ENCODE results near the gene TLE4.
A peak's percentile ranks its signal among the peaks of the same experiment; 100 is the strongest.

Gene TLE4

DNA sequence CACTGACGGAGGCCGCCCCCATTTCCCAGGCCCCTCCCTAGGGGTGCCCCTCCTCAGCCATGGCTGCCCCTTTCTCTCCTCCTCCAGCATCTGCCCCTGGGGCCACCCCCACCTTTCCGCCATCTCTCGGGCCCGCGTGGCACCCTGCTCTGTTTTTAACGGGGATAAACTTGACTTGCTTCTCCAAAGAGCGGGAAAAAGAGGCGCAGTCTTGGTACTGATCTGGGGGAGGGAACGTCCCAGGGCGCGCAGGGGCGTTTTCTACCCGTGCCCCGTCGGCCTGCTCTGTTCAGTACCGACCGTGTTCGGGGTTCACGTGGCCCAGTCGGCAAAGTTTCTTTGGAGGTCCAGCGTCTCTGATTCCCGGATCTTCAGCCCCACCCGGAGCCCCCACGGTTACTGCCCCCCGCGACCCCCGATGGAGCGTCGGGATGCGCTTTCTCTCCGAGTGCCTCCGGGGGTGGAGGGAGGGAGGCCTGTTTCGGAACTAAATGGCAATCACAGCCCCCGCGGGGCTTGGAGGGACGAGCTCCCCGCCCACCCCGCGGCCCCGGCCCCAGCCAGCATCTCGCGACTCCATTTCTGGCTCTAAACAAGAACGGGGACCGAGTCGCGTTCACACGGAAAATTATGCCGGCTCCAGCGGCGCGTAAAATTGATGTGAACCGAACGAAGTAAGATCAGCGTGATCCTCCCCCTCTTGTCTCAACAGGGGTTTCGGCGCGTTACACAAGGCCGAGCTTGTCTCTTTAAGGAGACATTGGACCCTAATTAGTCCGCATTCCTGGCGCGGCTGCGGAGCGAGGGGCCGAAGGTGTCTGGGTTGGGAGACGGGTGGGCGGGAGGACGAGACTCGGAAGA lies 1.1 kb upstream of the TLE4 start:
- DNase-seq (ENCODE audit: extremely low read depth in 1 of 2, low read depth in 1 of 2): peak in 1 of 2 donors; percentile 11

GRCh38 chr9:79572032-79572607 lies 355 bp downstream of the TLE4 start:
- no peak for DNase-seq (ENCODE audit: extremely low read depth in 1 of 2, low read depth in 1 of 2)

DNA sequence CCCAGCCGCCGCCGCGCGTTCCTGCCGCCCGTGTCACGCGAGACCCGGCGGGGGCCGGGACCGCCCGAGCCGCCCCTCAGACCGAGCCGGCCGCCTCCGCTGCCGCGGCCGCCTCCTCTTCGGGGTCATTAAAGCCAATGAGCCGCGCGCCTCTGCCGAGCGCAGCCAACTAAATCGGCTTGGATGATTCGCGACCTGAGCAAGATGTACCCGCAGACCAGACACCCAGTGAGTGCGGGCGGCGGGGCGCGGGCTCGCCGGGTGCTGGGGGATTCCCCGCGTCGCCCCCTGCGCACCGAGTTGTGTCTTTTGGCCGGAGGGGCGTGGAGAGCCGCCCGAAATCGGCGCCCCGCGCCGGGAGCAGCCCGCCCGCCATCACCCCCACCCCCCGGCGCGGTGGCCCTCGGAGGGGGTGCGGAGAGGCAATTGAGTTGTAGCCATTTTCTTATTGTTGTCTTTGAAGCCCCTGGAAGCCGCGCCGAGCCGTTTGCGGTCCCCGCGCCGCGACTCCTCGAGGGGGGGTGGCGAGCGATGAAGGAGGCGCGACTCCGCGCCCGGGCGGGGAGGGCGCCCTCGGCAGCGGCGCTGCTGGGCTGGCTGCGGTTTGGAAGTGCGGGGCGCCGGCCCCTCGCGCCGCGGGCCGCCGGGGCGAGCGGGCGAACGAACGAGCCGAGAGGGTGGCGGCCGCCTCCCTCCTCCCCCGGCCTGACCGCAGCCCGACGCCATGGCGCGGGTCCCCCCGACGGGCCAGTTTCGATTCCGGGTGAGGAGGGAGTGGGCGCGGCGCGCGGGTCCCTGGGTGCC lies 1.0 kb downstream of the TLE4 start:
- peak in 1 of 2 donors; percentile 47 for DNase-seq (ENCODE audit: extremely low read depth in 1 of 2, low read depth in 1 of 2)

GRCh38 chr9:79573412-79573923 lies 1.7 kb downstream of the TLE4 start:
- DNase-seq (ENCODE audit: extremely low read depth in 1 of 2, low read depth in 1 of 2): no peak

GRCh38 chr9:79574136-79574535 lies 2.4 kb downstream of the TLE4 start:
- no peak for DNase-seq (ENCODE audit: extremely low read depth in 1 of 2, low read depth in 1 of 2)

DNA sequence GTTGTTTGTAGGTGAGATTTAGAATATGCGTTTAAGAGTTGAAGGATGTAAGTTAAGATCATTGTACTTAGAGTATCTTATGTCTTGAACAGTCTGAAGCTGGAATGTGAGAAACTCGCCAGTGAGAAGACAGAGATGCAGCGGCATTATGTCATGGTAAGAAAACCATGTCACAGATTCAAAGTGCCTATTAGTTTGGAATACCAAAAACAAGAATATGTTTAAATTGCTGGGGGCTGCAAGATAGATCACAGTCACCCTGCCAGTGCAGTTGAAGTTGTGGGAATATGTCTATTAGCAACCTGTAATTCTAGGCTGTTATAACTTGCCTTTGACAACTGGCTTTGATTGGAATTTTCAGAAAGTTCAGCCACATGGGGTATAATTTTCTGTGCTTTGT lies 3.0 kb downstream of the TLE4 start:
- DNase-seq (ENCODE audit: extremely low read depth in 1 of 2, low read depth in 1 of 2): no peak

DNA sequence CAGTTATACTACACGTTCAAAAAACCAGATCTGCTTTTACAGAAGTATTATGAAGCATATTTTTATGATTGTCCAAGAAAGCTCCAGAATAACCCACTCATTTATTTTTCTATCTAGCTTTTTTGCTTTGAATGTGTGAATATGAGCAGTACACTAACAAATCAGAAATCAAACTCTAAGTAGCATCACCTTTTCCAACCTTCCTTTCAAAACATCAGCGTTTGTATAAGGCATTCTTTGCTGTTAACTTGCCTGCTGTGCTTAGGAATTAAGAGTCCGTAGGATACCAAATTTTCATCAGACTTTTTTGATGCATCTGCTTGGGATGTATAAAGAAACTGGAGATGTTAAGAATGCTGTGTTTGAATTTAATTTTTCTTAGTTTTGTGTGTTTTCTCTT lies 3.8 kb downstream of the TLE4 start:
- no peak for DNase-seq (ENCODE audit: extremely low read depth in 1 of 2, low read depth in 1 of 2)

DNA sequence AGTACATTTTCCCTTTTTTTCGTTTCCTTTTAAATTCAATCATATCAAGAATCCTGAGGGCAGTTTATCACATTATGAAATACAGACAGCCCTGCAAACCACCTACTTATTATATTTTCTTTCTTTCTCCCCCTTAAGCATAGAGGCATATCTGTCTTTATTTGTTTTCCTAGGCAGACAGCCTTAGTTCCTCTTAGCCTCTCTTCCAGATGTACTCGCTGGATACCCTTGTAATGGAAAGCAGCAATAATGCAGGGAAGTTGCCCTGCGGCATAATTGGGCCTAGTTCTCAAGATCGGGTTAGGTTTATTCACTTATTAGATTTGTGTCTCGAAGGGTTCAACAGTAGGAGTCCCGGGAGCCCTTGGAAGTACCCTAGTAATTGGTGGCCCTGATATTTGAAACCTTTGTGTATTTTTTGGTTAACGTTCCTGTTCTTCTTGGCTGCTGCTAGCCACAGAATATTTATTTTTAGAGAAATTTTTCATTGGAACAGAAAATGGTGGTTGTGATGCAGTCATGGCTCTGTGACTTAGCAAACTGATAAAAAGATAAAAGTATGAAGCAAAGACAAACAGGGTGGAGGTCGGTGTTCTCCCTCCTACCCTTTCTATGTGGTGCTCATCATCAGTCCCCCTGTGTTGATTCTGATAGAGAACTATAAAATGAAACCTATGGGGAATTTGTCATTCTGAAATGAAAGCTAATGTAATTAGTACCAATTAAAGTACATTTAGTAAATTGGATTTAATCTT lies 6.4 kb downstream of the TLE4 start:
- DNase-seq (ENCODE audit: extremely low read depth in 1 of 2, low read depth in 1 of 2): no peak

- no peak for DNase-seq (ENCODE audit: extremely low read depth in 1 of 2, low read depth in 1 of 2)
Observed at GRCh38 chr9:79578891-79579290, 7.1 kb downstream of the TLE4 start.

DNA sequence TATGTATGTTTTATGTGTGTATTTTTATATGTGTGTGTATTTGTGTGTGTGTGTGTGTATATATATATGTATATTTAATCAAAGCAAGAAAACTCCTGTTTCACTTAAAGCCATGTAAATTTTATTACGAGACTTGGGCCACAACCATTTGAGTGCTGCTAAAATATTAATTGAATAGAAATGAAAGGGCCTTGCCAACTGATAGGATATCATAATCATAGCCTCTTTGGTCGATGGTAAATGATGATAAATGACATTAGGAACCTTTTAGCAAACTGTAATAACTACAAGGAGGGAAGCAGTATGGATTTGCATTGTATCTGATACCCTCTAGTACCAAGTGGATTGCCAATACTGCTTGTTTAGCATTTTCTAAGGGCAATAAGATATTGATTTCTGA lies 7.9 kb downstream of the TLE4 start:
- DNase-seq (ENCODE audit: extremely low read depth in 1 of 2, low read depth in 1 of 2): no peak

GRCh38 chr9:79580055-79580454 lies 8.3 kb downstream of the TLE4 start:
- DNase-seq (ENCODE audit: extremely low read depth in 1 of 2, low read depth in 1 of 2): no peak

GRCh38 chr9:79581388-79581787 lies 9.6 kb downstream of the TLE4 start:
- DNase-seq (ENCODE audit: extremely low read depth in 1 of 2, low read depth in 1 of 2): no peak

DNA sequence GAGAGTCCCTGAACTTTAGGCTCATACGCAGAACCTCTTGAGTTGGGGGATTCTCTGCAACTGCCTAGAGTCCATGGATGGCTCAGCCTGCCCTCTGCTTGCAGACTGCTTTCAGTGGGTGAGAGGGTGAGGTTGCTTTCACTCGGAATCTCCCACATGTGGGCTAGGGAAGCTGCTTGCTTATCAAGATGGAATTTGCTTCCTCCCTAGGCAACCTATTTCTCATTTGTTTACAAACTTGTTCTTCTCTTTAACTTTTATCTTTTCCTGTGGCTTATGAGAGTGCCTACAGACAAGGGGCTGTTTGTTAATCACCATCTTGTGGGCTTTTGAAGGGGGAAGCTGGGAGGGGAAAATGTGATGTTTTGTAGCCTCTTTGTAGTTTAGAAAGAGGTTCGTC lies 10.0 kb downstream of the TLE4 start:
- no peak for DNase-seq (ENCODE audit: extremely low read depth in 1 of 2, low read depth in 1 of 2)

DNA sequence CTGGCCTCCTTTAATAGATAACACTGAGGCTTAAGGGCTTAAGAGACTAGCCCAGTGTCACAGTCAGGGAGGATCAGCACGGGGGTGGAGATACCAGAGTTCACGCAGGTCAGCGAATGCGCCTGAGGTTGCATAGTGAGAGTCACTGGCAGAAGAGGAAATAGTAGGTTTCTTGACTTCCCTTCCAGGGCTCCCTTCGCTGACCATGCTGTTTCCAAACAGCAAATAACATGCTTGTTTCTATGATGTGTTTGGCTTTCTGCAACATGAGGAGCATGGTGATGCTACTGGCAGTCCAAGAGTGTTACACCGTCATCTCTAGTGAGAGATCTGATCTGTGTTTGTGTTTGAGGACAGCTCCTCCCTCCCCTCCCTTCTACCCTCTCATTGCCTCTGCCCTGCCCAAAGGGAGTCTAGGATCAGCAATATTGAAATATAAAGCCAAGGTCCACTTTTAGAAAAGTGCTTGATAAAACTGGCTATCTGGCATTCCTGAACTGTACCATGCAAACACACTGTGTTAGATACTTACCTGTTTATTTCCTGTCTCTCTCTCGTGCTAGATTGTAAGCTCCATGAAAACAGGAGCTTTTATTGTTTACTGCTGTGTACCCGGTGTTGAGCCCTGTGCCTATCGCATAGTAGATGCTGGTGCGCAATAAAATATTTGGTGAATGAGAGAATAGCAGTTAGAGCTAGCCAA lies 12.3 kb downstream of the TLE4 start:
- no peak for DNase-seq (ENCODE audit: extremely low read depth in 1 of 2, low read depth in 1 of 2)

DNA sequence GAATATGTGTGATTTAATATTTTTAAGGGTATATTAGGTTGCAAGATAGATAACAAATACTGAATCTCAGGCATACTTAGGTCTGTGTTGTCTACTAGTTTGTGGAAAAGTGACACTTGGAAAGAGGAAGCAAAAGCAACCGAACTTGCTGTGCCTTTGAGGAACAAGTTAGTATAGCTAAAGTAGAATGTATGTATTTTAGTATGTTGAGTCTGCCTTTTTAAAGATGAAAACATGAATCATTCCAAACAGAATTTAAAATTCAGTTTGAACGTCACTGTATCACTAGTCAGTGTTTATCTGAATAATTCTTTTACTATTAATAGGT lies 12.9 kb downstream of the TLE4 start:
- DNase-seq (ENCODE audit: extremely low read depth in 1 of 2, low read depth in 1 of 2): no peak

GRCh38 chr9:79588488-79589223 lies 16.9 kb downstream of the TLE4 start:
- no peak for DNase-seq (ENCODE audit: extremely low read depth in 1 of 2, low read depth in 1 of 2)

GRCh38 chr9:79591458-79591857 lies 19.7 kb downstream of the TLE4 start:
- DNase-seq (ENCODE audit: extremely low read depth in 1 of 2, low read depth in 1 of 2): no peak

GRCh38 chr9:79592726-79593493 lies 21.1 kb downstream of the TLE4 start:
- no peak for DNase-seq (ENCODE audit: extremely low read depth in 1 of 2, low read depth in 1 of 2)

All from activated CD8-positive, alpha-beta memory T cell treated with anti-CD3 and anti-CD28 coated beads for 1 hour (primary cell).